Activated CD4-positive, alpha-beta T cell treated with anti-CD3 and anti-CD28 coated beads, Interleukin-10, Interleukin-2, amounts not matched to agents 100 ng/mL and 50 ng/mL, durations not matched to agents 16 hours and 8 hours (primary cell): ENCODE measurements around the gene WDR59.
"Not testable (repeated sequence)": the region's sequence is repeated elsewhere in the genome, so short reads cannot be mapped to it uniquely, and the experiment has no call there.

Experiments
- DNase-seq: peaks from one replicate; pipeline ENCODE4 v3.0.0-alpha.2; 2020

Gene WDR59

DNA sequence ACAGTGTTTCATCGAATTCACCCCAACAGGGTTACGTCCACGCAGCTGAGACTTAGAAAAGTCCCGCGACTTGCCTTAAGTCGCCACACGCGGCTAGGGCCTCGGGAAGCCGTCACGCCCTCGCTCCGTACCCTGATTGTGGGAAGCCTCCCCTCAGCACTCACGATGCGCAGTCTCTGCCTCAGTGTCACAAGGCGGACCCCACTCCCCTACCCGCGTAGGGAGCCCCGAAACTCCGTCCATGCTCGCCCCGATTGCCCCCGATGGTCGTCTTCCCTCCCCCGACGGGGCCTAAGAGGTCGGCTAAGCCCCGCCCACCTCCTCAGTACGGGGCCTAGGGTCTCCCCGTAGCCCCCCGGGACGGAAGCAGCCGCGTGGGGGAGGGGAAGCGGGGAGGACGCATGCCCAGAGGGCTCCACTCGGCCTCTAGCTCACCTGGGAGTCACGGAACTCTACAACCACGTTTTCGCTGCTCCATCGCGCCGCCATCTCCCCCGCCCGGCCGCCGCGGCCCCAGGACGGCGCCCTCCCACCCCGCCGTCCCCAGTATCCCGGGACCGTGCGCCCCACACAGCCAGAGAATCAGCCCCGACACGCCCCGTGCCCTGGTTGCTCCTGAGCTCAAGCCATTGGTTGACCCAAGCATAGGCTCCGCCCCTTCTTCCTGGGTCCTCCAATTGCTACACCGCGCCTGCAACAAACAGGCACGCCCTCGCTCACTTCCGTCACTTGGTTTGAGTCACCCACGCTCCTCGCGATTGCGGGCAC lies at the start of gene WDR59:
WDR59 (minus strand) TSS at position 595 of the 768 bp plus-strand sequence; CDS start at position 489, 106 bp downstream.
- DNase-seq: peak; percentile 100

DNA sequence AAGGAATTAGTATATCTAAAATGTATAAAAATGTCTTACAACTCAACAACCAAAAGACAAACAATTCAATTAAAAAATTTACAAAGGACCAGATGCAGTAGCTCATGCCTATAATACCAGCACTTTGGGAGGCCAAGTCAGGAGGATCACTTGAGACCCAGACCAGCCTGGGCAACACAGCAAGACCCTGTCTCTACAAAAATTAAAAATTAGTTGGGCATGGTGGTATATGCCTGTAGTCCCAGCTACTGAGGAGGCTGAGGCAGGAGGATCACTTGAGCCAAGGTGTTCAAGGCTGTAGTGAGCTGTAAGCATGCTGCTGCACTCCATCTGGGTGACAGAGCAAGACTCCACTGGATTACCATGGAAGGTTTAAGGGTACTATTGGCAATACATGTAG lies 47.7 kb upstream of the WDR59 start:
- DNase-seq: no peak

DNA sequence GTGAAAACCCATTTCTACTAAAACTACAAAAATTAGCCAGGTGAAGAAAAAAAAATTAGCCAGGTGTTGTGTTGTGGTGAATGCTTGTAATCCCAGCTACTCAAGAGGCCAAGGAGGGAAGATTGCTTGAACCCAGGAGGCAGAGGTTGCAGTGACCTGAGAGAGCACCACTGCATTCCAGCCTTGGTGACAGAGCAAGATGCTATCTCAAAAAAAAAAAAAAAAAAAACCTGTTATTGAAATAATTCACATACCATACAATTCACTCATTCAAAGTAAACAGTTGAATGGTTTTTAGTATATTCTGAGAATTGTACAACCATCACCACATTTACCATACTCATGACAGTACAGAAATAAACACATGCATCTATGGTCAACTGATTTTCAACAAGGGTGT lies 44.9 kb upstream of the WDR59 start:
- DNase-seq: no peak

GRCh38 chr16:75028544-75029135 lies 43.7 kb upstream of the WDR59 start:
- DNase-seq: no peak

GRCh38 chr16:75027520-75028300 lies 42.8 kb upstream of the WDR59 start:
- no peak for DNase-seq

DNA sequence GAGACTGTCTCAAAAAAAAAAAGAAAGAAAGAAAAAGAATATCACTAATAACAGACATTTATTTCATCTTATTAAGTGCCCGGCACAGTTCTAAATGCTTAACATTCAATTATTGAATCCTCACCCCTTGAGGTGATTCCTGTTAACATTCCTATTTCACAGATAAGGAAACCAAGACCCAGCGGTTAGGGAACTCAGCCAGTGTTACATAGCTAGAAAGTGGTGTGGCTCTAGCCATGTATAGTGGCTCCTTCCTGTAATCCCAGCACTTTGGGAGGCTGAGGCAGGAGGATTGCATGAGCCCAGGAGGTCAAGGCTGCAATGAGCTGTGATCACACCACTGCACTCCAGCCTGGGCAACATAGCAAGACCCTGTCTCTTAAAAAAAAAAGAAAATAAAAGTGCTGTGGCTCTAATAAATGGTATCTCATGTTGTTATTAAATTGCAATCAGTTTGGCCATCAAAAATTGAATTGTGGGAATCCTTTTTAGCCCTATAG lies 42.0 kb upstream of the WDR59 start:
- no peak for DNase-seq

GRCh38 chr16:75026239-75026891 lies 41.4 kb upstream of the WDR59 start:
- DNase-seq: not testable (repeated sequence)

DNA sequence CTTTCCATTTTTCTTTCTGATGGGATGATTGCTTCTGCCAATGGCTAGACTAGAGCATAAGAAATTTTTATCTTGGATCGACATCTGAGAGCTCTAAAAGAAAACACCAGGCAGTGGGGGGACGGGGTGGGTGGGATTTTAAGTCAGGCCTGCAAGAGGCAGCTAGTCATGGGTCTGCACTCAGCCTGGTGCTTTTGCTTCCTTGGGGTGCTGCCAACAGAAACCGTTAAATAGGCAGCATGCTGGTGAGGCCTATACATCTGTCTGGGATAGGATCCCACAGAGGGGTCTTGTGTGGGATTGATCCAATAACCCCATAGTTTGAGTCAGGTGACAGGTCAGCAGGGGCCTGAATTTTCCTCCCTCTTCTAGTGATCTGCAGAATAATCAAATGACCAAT lies 40.8 kb upstream of the WDR59 start:
- DNase-seq: no peak

- no peak for DNase-seq
These were observed 39.7 kb upstream of the WDR59 start for GRCh38 chr16:75024594-75024993.

DNA sequence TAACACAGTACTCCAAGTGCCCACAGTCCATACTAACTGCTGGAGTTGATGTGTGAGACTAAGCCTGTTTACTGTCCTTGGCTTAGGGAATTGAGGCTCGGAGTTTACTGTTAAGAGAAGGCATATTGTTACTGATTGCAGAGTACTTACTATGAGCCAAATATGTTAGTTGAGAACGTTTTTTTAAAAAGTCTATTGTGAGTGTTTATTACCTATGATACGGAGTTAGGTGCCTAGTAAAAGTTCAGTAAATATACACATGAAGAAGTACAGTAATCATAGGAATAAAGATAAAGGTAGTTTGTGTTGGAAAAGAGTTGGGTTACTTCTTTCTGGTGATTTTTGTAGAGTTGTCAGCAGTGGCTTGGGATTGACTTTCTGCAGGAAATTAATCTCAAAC lies 39.3 kb upstream of the WDR59 start:
- no peak for DNase-seq

DNA sequence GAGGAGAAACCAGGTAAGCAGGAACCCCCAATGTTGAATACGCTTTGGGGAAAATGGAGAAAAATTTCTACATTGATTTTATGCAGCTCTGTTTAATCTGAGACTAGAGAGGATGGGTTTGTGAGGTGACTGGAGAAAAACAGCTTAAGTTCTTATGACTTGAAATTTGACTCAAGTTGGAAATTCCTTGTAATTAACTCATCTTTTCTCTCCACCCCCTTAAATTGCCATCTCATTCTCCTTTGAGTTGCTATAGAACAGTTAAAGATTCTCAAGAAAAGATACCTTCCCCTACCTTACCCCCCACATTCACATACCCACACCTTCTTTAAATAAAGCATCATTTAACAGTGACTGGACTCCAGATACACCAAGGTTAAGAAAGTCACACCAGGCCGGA lies 38.1 kb upstream of the WDR59 start:
- no peak for DNase-seq

DNA sequence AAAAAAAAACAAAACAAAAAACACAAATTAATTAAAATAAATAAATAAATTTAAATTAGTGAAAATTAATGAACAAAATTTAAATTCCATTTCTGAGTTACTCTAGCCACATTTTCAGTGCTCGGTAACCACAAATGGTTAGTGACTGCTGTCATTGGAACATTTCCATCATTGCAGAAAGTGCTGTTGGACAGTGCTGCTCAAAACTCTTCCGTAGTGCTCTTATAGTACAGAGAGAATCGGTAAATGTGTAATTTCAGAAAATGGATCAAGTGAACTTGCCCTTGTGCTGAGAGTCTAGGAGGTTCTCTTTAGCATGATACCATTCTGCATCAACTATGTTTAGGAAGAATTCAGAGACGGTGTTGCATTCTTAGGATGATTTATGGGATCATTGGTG lies 37.6 kb upstream of the WDR59 start:
- no peak for DNase-seq

DNA sequence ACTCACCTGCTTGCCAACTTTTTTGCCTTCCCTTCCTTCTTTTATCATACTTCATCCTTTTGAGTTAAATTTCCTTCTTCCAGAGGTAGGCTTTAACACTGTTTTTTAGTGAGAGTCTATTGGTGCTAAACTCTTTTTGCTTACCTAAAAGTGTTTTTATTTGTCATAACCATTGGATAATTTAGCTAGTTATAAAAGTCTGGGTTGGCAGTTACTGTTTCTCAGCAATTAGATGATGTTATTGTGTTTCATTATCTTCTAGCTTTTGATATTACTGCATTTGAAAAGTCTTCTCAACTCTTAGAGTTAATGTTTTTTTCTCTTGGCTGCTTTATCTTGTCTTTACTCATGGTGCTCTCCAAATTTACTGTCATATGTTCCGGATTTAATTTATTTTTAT lies 36.5 kb upstream of the WDR59 start:
- no peak for DNase-seq

DNA sequence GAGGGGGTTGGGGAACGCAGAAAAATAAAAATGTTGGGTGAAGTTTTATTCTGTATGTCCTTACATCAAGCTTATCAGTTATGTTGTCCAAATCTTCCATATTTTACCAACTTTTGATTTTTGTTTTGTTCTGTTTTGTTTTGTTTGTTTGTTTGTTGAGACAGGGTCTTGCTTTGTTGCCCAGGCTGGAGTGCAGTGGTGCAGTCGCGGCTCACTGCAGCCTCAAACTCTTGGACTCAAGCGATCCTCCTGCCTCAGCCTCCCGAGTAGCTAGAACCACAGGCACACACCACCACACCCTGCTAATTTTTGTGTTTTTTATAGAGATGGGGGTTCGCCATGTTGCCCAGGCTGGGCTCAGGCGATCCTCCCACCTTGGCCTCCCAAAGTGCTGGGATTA lies 34.7 kb upstream of the WDR59 start:
- DNase-seq: no peak

DNA sequence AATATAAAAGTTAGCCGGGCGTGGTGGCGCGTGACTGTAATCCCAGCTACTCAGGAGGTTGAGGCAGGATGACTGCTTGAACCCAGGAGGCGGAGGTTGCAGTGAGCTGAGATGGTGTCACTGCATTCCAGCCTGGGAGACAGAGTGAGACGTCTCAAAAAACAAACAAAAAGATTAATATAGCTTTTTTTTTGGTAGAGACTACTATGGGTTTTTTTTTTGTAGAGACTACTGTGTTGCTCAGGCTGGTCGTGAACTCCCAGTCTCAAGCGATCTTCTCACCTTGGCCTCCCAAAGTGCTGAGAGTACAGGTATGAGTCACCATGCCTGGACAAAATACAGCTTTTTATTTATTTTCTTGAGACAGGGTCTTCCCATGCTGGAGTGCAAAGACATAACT lies 34.1 kb upstream of the WDR59 start:
- peak; percentile 41 for DNase-seq

DNA sequence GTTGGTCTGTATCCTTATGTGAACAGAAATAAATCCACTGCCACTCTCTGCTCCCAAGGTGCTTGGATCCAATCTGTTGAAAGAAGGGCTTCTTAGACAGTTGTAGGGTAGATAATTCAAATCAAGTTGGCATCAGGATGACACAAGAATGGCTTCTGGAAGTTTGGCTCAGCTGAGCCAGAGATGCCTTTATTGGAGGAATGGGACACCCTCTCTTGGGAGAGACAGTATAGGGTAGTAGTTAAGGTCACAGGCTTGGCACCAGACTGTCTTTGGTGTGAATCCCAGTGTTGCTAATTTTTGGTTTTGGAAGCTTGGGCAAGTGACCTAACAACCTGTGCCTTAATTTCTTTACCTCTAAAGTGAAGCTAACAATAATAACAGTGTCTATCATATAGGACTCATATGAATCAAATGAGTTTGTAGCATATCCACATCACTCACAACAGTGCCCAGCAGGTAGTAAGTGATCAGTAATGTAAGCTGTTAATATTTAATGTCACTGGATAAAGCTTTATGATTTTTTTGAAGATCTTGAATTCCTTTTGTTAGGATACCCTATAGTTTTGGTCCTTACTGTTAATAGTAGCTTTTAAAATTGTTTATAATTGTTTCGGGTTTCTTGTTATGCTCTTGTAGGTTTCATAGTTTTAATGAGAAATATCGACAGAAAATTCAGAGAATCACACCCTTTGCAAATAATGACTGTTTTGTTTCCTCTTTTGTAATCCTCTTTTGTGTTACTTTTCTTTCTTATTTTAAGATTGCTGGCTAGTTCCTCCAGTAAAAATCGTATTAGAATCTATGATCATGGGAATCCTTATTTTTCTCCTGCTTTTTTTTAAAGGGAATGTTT lies 33.0 kb upstream of the WDR59 start:
- DNase-seq: no peak

DNA sequence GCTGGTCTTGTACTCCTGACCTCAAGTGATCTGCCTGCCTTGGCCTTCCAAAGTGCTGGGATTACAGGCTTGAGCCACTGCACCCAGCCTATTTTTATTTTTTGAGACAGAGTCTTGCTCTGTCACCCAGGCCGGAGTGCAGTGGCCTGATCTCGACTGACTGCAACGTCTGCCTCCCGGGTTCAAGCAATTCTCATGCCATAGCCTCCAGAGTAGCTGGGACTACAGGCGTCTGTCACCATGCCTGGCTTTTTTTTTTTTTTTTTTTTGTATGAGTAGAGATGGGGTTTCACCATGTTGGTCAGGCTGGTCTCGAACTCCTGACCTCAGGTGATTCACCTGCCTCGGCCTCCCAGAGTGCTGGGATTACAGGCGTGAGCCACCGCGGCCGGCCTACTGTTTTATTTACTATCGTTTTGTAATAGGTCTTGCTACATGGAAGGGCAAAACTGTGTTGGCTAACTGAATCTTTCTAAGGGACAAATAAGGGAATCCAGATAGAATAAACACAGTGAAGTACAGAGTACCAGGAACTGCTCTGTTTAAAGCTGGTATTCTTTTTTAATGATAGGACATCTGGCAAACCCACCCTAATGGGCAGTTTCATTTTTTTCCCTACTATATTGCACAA lies 31.6 kb upstream of the WDR59 start:
- DNase-seq: not testable (repeated sequence)

GRCh38 chr16:75014318-75014717 lies 29.4 kb upstream of the WDR59 start:
- DNase-seq: no peak

DNA sequence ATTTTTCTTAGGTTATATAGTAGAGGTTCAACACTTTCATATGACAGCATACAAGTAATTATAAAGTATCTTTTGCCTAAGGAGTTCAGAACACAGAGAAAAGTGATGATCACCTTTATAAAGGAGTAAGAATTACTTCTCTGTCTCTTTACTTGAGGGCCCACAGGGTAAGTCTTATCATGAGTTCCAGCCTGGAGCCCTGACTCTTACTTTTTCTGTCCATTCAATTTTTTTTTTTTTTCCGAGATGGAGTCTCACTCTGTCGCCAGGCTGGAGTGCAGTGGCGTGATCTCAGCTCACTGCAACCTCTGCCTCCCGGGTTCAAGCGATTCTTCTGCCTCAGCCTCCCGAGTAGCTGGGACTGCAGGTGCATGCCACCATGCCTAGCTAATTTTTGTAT lies 28.2 kb upstream of the WDR59 start:
- not testable (repeated sequence) for DNase-seq

GRCh38 chr16:75012380-75013081 lies 27.6 kb upstream of the WDR59 start:
- DNase-seq: peak; percentile 34
